Lung (tissue), 12 donors: ENCODE results near the gene PLCH1. TPM values are rescaled to one million over a fixed set of nuclear protein-coding genes. Genes with fewer than 3 reads are reported as not detected.
A peak's percentile ranks its signal among the peaks of the same experiment; 100 is the strongest.

Experiments used
- ATAC-seq: fragments of 200-7000 bp; cut with Tn5 transposase; one replicate; pipeline ENCODE4 v1.9.1; 2020; ENCODE audit warnings: moderate number of reproducible peaks; ENCODE audit not compliant: insufficient read depth, low FRiP score
- DNase-seq, 3 donors: peaks; one replicate each; pipeline ENCODE4 v3.0.0-alpha.2; 2013 to 2017
- H3K27ac ChIP-seq, 2 donors: one replicate each; pipeline ENCODE4 v1.5.1; 2013; ENCODE audit warnings: mild to moderate bottlenecking in 2 of 2, moderate library complexity in 2 of 2, control low read depth in 1 of 2, inconsistent platforms in 1 of 2, low read depth in 1 of 2, low read length in 1 of 2
- H3K27me3 ChIP-seq, 3 donors: one replicate each; pipeline ENCODE4 v1.5.1; 2013; ENCODE audit warnings: low read length in 2 of 3; ENCODE audit not compliant: control insufficient read depth in 3 of 3, insufficient read depth in 3 of 3
- H3K36me3 ChIP-seq, 4 donors: one replicate each; pipeline ENCODE4 v1.5.1; 2013; ENCODE audit warnings: low read length in 4 of 4, mild to moderate bottlenecking in 1 of 4, moderate library complexity in 1 of 4; ENCODE audit not compliant: control insufficient read depth in 4 of 4, insufficient read depth in 4 of 4
- H3K4me1 ChIP-seq, 5 donors: one replicate each; pipeline ENCODE4 v1.5.1; 2013; ENCODE audit warnings: low read length in 5 of 5, mild to moderate bottlenecking in 2 of 5, moderate library complexity in 1 of 5; ENCODE audit not compliant: control insufficient read depth in 5 of 5, insufficient read depth in 5 of 5
- H3K4me3 ChIP-seq: one replicate; pipeline ENCODE4 v1.5.1; 2013; ENCODE audit warnings: mild to moderate bottlenecking, control low read depth, moderate library complexity
- H3K9ac ChIP-seq, 2 donors: one replicate each; pipeline ENCODE4 v1.5.1; 2013; ENCODE audit warnings: low read length in 2 of 2, control low read depth in 1 of 2; ENCODE audit not compliant: insufficient read depth in 1 of 2
- H3K9me3 ChIP-seq, 4 donors: one replicate each; pipeline ENCODE4 v1.5.1; 2013; ENCODE audit warnings: low read length in 3 of 4, mild to moderate bottlenecking in 1 of 4, moderate library complexity in 1 of 4; ENCODE audit not compliant: control insufficient read depth in 4 of 4, insufficient read depth in 3 of 4
- WGBS, 2 donors: extraction: QIAGEN DNeasy Blood & Tissue Kit; methylation state at CpG; one replicate each; pipeline ENCODE4 v1.1.7; 2013; 5-methylcytosine and 5-hydroxymethylcytosine counted together
- polyA plus RNA-seq, 2 donors: library from polyadenylated mRNA; stranded (reverse); fragments of 200-250 nt; gene quantifications; one replicate each; pipeline ENCODE4 v1.2.1, GENCODE V29; 2013
- total RNA-seq, 2 donors: library from RNA; depleted of rRNA in 1 of 2; stranded (reverse); fragments of >200 nt in 1 of 2; gene quantifications; one replicate each; pipeline ENCODE4 v1.2.1, GENCODE V29; 2014 to 2021
- TF ChIP-seq, protein P1 (sequence below): IDR thresholded peaks from 2 replicates; pipeline ENCODE4 v1.5.1; 2012; ENCODE audit warnings: mild to moderate bottlenecking; ENCODE audit errors: control extremely low read depth, extremely low read depth
- donor health status: control.
- donor health status: control.
- donor health status: Bipolar disorder and iron deficiency.
- donor health status: healthy.
- donor health status: DM: yes; HTN: yes; CAD: no.

PLCH1 gene
- total and polyA plus RNA-seq, 4 donors = 2.5 to 22.8 (median 9.1) TPM

DNA sequence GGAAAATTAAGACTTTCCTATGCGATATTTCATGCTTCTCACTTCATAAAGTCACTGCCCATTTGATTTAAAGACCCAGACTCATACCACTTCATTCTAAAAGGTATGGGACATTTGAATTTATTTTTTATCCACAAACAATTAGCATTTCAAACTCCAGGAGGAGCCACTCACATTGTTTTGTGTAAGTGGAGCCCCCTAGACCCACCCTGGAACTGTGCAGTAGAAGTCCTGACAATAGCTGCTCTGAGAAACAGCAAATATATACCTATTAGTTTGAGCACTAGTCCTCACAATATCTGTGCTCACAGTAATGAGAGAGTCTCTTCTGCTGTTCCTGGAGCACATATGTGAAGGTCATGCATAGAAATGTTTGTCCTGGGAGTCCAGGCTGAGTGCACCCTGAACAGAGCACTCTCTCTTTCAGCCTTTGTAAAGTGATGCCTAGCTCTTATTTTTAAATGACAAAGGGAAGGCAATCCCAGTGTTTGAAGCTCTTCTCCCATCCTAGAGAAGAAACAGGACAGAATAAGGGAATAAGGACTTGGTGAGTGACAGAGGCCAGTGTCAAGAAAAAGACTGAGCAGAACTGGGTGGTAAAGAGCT, 323.9 kb downstream of the PLCH1 start:
- no peaks in the 10 kb centered on the region for H3K36me3 ChIP-seq
- DNase-seq (no peak), ATAC-seq (no peak)
- 86 to 89% methylated on average over 1 of the region's 1 CpG for WGBS, 2 donors
- TF ChIP-seq, protein P1, sequence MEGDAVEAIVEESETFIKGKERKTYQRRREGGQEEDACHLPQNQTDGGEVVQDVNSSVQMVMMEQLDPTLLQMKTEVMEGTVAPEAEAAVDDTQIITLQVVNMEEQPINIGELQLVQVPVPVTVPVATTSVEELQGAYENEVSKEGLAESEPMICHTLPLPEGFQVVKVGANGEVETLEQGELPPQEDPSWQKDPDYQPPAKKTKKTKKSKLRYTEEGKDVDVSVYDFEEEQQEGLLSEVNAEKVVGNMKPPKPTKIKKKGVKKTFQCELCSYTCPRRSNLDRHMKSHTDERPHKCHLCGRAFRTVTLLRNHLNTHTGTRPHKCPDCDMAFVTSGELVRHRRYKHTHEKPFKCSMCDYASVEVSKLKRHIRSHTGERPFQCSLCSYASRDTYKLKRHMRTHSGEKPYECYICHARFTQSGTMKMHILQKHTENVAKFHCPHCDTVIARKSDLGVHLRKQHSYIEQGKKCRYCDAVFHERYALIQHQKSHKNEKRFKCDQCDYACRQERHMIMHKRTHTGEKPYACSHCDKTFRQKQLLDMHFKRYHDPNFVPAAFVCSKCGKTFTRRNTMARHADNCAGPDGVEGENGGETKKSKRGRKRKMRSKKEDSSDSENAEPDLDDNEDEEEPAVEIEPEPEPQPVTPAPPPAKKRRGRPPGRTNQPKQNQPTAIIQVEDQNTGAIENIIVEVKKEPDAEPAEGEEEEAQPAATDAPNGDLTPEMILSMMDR = no peak
- no peaks in the 10 kb centered on the region for H3K4me1 ChIP-seq
- H3K4me3 ChIP-seq = no peak overlapping the region
- H3K9ac ChIP-seq = no peak overlapping the region
- H3K9me3 ChIP-seq = no peaks in the 10 kb centered on the region
- H3K27me3 ChIP-seq = no peaks in the 10 kb centered on the region
- no peak overlapping the region for H3K27ac ChIP-seq

DNA sequence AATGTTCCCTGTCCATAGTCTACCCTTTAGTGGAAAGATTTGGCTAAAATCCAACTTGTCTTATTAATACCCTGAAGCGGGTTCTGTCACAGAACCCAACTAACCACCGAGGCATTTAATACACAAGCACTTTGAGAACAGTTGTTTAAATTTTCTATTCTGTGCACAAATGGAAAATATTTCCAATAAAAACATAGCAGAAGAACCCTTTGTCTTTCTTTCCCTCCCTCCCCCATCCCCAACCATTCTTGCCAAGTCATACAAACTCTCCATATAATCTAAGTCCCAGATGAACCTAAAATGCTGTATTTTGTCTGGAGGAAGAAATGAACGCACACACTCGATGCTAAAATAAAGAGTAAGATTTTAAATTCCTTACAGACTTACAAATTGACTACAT, 324.5 kb downstream of the PLCH1 start:
- Histone ChIP-seq H3K9ac (no peak overlapping the region), H3K27me3 (no peaks in the 10 kb centered on the region), H3K4me3 (no peak overlapping the region), H3K4me1 (no peaks in the 10 kb centered on the region), H3K9me3 (no peaks in the 10 kb centered on the region), H3K36me3 (no peaks in the 10 kb centered on the region), H3K27ac (no peak overlapping the region)
- no peak for ATAC-seq
- TF ChIP-seq, protein P1 = no peak
- DNase-seq = no peak
- WGBS, 2 donors = 89 to 91% methylated on average over 4 of the region's 4 CpGs

DNA sequence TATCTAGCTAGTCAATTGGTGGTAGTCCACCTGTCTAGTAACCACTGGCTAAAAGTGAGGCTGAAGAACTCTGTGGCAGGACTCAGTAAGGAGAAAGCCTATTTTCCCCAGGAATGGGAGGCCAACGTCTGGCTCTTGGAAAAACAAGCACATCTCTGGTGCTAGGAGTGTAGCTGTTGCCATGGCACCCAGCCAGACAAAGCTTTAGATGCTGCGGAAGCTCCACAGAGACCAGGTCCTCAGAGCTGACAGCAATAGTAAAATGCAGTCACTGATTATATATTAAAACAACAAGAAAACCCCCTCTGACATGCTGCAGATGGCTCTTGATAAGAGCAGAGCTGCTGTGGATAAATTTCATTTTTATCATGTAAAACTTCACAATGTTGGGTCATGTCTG, 326.5 kb downstream of the PLCH1 start:
- H3K9ac ChIP-seq = no peak overlapping the region
- DNase-seq (peak; percentile 54 to 59 (median 58)), ATAC-seq (no peak)
- no peak overlapping the region for H3K4me3 ChIP-seq
- WGBS, 2 donors = 55 to 81% methylated on average over 2 of the region's 2 CpGs
- H3K36me3 ChIP-seq = no peaks in the 10 kb centered on the region
- no peak overlapping the region for H3K27ac ChIP-seq
- no peaks in the 10 kb centered on the region for H3K27me3 ChIP-seq
- TF ChIP-seq, protein P1 = no peak
- H3K4me1 ChIP-seq = no peaks in the 10 kb centered on the region
- H3K9me3 ChIP-seq = peaks cover 0 to 2% (median 0%) of the 10 kb centered on the region in 4 donors

DNA sequence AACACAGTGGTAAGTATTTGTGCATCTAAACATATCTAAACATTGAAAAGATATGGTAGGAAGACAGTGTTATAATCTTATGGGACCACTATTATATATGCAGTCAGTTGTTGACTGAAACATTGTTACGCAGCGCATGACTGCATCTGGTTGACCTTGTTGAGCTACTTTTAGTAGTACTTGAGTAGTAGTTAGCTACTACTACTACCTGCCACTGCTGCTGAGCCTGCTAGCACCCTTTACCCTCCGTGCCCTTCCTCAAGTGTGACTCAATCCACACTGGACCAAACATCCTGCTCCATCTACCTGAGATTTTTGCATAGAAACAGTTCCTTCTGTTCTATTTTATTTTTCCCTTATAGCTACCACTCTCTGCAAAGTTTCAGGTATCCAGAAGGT, 327.8 kb downstream of the PLCH1 start:
- TF ChIP-seq, protein P1 = no peak
- Histone ChIP-seq H3K9ac (no peak overlapping the region), H3K4me3 (no peak overlapping the region), H3K27ac (no peak overlapping the region), H3K36me3 (no peaks in the 10 kb centered on the region), H3K4me1 (peaks cover 0 to 3% (median 0%) of the 10 kb centered on the region in 5 donors), H3K27me3 (no peaks in the 10 kb centered on the region), H3K9me3 (peaks cover 0 to 2% (median 0%) of the 10 kb centered on the region in 4 donors)
- DNase-seq (no peak), ATAC-seq (no peak)
- 58 to 96% methylated on average over 3 of the region's 3 CpGs for WGBS, 2 donors
